Astrocyte of the cerebellum (primary cell): ENCODE measurements around the gene GMDS.

Experiments
- DNase-seq: peaks from one replicate; pipeline ENCODE4 v3.0.0-alpha.2; 2011; ENCODE audit warnings: low read depth
- H3K4me3 ChIP-seq: 2 replicates; pipeline ENCODE4 v1.5.1; 2011; ENCODE audit warnings: mild to moderate bottlenecking, low read depth, low read length, moderate library complexity
- CTCF ChIP-seq: IDR thresholded peaks from 2 replicates; pipeline ENCODE4 v1.5.1; 2012; ENCODE audit warnings: low read length, low read depth, moderate library complexity, mild to moderate bottlenecking; ENCODE audit errors: missing control alignments
- in situ Hi-C: cut with HindIII; loops from 2 replicates; pipeline ENCODE4 v1.10.0; 2017; ENCODE audit warnings: low sequenced_read_pairs

GMDS gene

GRCh38 chr6:1749041-1749440, 496.4 kb downstream of the GMDS start:
- TF ChIP-seq CTCF = no peak
- H3K4me3 ChIP-seq = no peak overlapping the region
- in situ Hi-C loops = no loop called here
- no peak for DNase-seq

- TF ChIP-seq CTCF = no peak
- in situ Hi-C loops = no loop called here
- no peak for DNase-seq
- no peak overlapping the region for H3K4me3 ChIP-seq
Measured at GRCh38 chr6:1747531-1747930, 497.9 kb downstream of the GMDS start.

- DNase-seq = no peak
- TF ChIP-seq CTCF = no peak
- in situ Hi-C loops = no loop called here
- H3K4me3 ChIP-seq = no peak overlapping the region
Measured at GRCh38 chr6:1747003-1747402, 498.4 kb downstream of the GMDS start.

GRCh38 chr6:1745814-1746213, 499.6 kb downstream of the GMDS start:
- in situ Hi-C loops = no loop called here
- no peak for TF ChIP-seq CTCF
- no peak overlapping the region for H3K4me3 ChIP-seq
- no peak for DNase-seq

- DNase-seq = no peak
- in situ Hi-C loops = no loop called here
- no peak for TF ChIP-seq CTCF
Measured at GRCh38 chr6:1744543-1744942, 500.9 kb downstream of the GMDS start.

GRCh38 chr6:1739680-1740079, 505.7 kb downstream of the GMDS start:
- no peak for DNase-seq
- in situ Hi-C loops = no loop called here
- TF ChIP-seq CTCF = no peak
- H3K4me3 ChIP-seq = no peak overlapping the region

More at GRCh38 chr6:1744543-1744942, 500.9 kb downstream of the GMDS start:
- no peak overlapping the region for H3K4me3 ChIP-seq

GRCh38 chr6:1739220-1739619, 506.2 kb downstream of the GMDS start:
- in situ Hi-C loops = no loop called here

More at GRCh38 chr6:1739220-1739619, 506.2 kb downstream of the GMDS start:
- TF ChIP-seq CTCF = no peak
- no peak overlapping the region for H3K4me3 ChIP-seq
- DNase-seq = no peak
